Measurements from ENCODE around the gene ARHGEF4.

Gene ARHGEF4

DNA sequence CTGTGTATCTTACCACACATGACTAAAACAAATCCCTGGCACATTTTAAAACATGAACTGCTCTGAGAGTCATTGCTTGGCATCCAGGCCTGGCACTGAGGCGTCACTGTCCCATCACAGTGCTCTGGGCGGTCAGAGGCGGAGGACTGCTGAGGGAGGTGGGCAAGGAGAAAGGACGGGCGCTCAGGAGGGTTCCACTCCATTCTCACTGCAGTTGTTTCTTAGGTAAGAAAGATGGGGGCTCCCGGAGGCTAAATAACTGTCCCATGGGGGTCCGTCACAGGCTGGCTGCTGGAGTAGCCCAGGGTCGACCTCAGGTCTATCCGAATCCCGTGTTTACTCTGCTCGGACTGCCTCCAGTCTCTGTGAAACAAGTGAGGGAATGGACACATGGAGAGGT lies 139.0 kb downstream of the ARHGEF4 start:
- Histone ChIP-seq H4K20me1 (ENCODE audit: insufficient read depth, low read length) (no peaks in the 10 kb centered on the region), H3K9me3 (replicated peaks; ENCODE audit: insufficient read depth, low read length) (no peaks in the 10 kb centered on the region), H3F3A (ENCODE audit: insufficient read depth, low read length) (no peaks in the 10 kb centered on the region), H3K4me3 (ENCODE audit: low read length) (no peak overlapping the region), H3K27me3 (replicated peaks; ENCODE audit: insufficient read depth, low read length) (no peaks in the 10 kb centered on the region), H3K9me2 (replicated peaks; ENCODE audit: insufficient read depth, low read length) (no peaks in the 10 kb centered on the region), H3K27ac (ENCODE audit: low read length) (no peak overlapping the region), H3K36me3 (replicated peaks; ENCODE audit: insufficient read depth, low read length) (no peaks in the 10 kb centered on the region), H2AFZ (ENCODE audit: low read length) (no peak overlapping the region), H3K79me2 (ENCODE audit: low read length) (no peaks in the 10 kb centered on the region), H3K9ac (ENCODE audit: low read length) (no peak overlapping the region), H3K4me1 (ENCODE audit: low read length) (no peaks in the 10 kb centered on the region), H3K4me2 (ENCODE audit: low read depth, low read length) (no peak overlapping the region)
- no peak for DNase-seq
- TF ChIP-seq EZH2 (optimal IDR thresholded peaks at IDR 0.05; ENCODE audit: low read depth, low read length), result no peak
- TF ChIP-seq EZH2phosphoT487 (IDR thresholded peaks at IDR 0.05; ENCODE audit: low read length), result no peak
- TF ChIP-seq, protein P1, sequence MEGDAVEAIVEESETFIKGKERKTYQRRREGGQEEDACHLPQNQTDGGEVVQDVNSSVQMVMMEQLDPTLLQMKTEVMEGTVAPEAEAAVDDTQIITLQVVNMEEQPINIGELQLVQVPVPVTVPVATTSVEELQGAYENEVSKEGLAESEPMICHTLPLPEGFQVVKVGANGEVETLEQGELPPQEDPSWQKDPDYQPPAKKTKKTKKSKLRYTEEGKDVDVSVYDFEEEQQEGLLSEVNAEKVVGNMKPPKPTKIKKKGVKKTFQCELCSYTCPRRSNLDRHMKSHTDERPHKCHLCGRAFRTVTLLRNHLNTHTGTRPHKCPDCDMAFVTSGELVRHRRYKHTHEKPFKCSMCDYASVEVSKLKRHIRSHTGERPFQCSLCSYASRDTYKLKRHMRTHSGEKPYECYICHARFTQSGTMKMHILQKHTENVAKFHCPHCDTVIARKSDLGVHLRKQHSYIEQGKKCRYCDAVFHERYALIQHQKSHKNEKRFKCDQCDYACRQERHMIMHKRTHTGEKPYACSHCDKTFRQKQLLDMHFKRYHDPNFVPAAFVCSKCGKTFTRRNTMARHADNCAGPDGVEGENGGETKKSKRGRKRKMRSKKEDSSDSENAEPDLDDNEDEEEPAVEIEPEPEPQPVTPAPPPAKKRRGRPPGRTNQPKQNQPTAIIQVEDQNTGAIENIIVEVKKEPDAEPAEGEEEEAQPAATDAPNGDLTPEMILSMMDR (IDR thresholded peaks at IDR 0.05; ENCODE audit: low read length), result no peak

DNA sequence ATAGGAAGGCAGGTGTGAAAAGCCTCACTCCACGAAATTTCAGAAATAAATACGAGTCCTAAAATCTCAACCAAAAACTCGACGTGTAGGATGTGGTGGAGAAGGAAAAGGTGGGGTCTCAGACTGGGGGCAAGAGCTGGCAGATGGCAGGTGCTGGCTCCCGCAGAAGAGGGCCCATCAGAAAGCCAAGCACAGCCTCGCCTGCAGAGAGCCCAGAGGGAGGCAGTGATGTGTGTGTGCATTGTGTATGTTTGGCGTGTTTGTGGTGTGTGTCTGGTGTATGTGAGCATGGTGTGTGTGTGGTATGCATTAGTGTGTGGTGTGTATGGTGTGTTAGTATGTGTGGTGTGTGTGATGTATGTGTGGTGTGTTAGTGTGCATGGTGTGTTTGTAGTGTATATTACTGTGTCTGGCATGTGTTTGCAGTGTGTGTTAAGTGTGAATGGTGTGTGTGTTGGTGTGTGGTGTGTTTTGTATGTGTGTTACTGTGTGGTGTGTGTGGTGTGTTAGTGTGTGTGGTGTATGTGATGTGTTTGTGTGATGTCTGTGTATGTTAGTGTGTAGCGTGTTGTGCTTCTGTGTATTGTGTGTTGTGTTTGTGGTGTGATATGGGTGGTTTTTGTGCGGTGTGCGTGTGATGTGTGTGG lies 140.0 kb downstream of the ARHGEF4 start:
- no peak for DNase-seq
- H3K9me3 ChIP-seq (replicated peaks; ENCODE audit: insufficient read depth, low read length), result no peaks in the 10 kb centered on the region
- H4K20me1 ChIP-seq (ENCODE audit: insufficient read depth, low read length), result no peaks in the 10 kb centered on the region

DNA sequence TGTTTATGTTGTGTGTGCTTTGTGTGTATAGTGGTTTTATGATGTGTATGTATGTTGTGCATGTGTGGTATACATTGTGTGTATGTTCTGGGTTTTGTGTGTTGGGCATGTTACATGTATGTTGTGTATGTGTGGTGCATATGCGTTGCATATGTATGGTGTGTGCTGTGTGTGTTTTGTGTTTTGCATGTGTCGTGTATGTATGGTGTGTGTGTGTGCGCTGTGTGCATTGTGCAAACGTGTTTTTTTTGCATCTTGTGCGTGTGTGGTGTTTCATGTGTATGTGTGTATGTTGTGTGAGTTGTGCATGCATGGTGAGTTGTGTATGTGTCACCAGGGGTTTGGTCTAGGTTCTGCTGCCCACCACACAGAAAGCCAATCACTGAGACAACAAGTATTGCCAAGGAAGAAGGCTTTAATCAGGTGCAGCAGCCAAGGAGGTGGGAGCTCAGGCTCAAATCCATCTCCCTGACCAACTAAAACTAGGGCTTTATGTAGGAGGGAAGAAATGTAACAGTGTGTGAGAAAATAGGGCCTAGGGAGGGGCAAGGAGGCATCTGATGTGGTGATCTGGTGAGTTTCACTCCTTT lies 140.8 kb downstream of the ARHGEF4 start:
- Histone ChIP-seq H3K4me3 (ENCODE audit: low read length) (no peak overlapping the region), H3K27ac (ENCODE audit: low read length) (no peak overlapping the region), H4K20me1 (ENCODE audit: insufficient read depth, low read length) (no peaks in the 10 kb centered on the region), H2AFZ (ENCODE audit: low read length) (no peak overlapping the region), H3K9me2 (replicated peaks; ENCODE audit: insufficient read depth, low read length) (no peaks in the 10 kb centered on the region), H3K27me3 (replicated peaks; ENCODE audit: insufficient read depth, low read length) (no peaks in the 10 kb centered on the region), H3K4me2 (ENCODE audit: low read depth, low read length) (no peak overlapping the region), H3K4me1 (ENCODE audit: low read length) (no peaks in the 10 kb centered on the region), H3K9me3 (replicated peaks; ENCODE audit: insufficient read depth, low read length) (no peaks in the 10 kb centered on the region), H3K9ac (ENCODE audit: low read length) (no peak overlapping the region), H3F3A (ENCODE audit: insufficient read depth, low read length) (no peaks in the 10 kb centered on the region), H3K36me3 (replicated peaks; ENCODE audit: insufficient read depth, low read length) (no peaks in the 10 kb centered on the region), H3K79me2 (ENCODE audit: low read length) (no peaks in the 10 kb centered on the region)
- TF ChIP-seq EZH2 (optimal IDR thresholded peaks at IDR 0.05; ENCODE audit: low read depth, low read length), result no peak
- no peak for TF ChIP-seq EZH2phosphoT487 (IDR thresholded peaks at IDR 0.05; ENCODE audit: low read length)
- TF ChIP-seq, protein P1 (IDR thresholded peaks at IDR 0.05; ENCODE audit: low read length), result no peak
- DNase-seq, result no peak

More for the DNA sequence above, 140.0 kb downstream of the ARHGEF4 start:
- H3K4me1 ChIP-seq (ENCODE audit: low read length), result no peaks in the 10 kb centered on the region
- H3K4me2 ChIP-seq (ENCODE audit: low read depth, low read length), result no peak overlapping the region
- H3K79me2 ChIP-seq (ENCODE audit: low read length), result no peaks in the 10 kb centered on the region
- no peak overlapping the region for H3K9ac ChIP-seq (ENCODE audit: low read length)
- H3K4me3 ChIP-seq (ENCODE audit: low read length), result no peak overlapping the region
- H3K27me3 ChIP-seq (replicated peaks; ENCODE audit: insufficient read depth, low read length), result no peaks in the 10 kb centered on the region
- no peaks in the 10 kb centered on the region for H3K36me3 ChIP-seq (replicated peaks; ENCODE audit: insufficient read depth, low read length)
- H3K9me2 ChIP-seq (replicated peaks; ENCODE audit: insufficient read depth, low read length), result no peaks in the 10 kb centered on the region
- no peaks in the 10 kb centered on the region for H3F3A ChIP-seq (ENCODE audit: insufficient read depth, low read length)
- H3K27ac ChIP-seq (ENCODE audit: low read length), result no peak overlapping the region
- no peak for TF ChIP-seq EZH2 (optimal IDR thresholded peaks at IDR 0.05; ENCODE audit: low read depth, low read length)
- TF ChIP-seq, protein P1 (IDR thresholded peaks at IDR 0.05; ENCODE audit: low read length), result no peak
- H2AFZ ChIP-seq (ENCODE audit: low read length), result no peak overlapping the region
